Progenitor cell of endocrine pancreas (in vitro differentiated cells): ENCODE results near the gene SORCS2. TPM values are rescaled to one million over a fixed set of nuclear protein-coding genes. Genes with fewer than 3 reads are reported as not detected.

ENCODE experiments used
- DNase-seq: peaks from one replicate; pipeline ENCODE4 v3.0.0; 2021; ENCODE audit warnings: low spot score; ENCODE audit not compliant: unreplicated experiment
- H3K27ac Mint-ChIP-seq: 2 replicates; pipeline ENCODE4 v1.8.0; 2021; ENCODE audit warnings: mild to moderate bottlenecking, moderate library complexity, mixed read lengths
- H3K27me3 Mint-ChIP-seq: 2 replicates; pipeline ENCODE4 v1.8.0; 2021; ENCODE audit warnings: mixed read lengths
- H3K36me3 Mint-ChIP-seq: 2 replicates; pipeline ENCODE4 v1.8.0; 2022; ENCODE audit warnings: mixed read lengths; ENCODE audit not compliant: insufficient read depth
- H3K4me1 Mint-ChIP-seq: 2 replicates; pipeline ENCODE4 v1.8.0; 2021; ENCODE audit warnings: low read depth, mixed read lengths
- H3K4me3 Mint-ChIP-seq: 2 replicates; pipeline ENCODE4 v1.8.0; 2021; ENCODE audit warnings: low read depth, mild to moderate bottlenecking, moderate library complexity, mixed read lengths
- H3K9me3 Mint-ChIP-seq: 2 replicates; pipeline ENCODE4 v1.8.0; 2021; ENCODE audit warnings: low read depth, mixed read lengths
- total RNA-seq: library from RNA; stranded (reverse); gene quantifications from 2 replicates; pipeline ENCODE4 v1.2.1, GENCODE V29; 2021
- TF ChIP-seq, protein P1 (sequence below): fragments of 200-600 bp; sonication (generic); IDR thresholded peaks from one replicate; pipeline ENCODE4 v1.5.0; 2021; ENCODE audit warnings: antibody characterized with exemption, mild to moderate bottlenecking; ENCODE audit not compliant: unreplicated experiment

The SORCS2 gene
- total RNA-seq, 1 donor from 2014 or later, result 2.2 TPM

GRCh38 chr4:7648544-7649395 lies 456.4 kb downstream of the SORCS2 start:
- no peaks in the 10 kb centered on the region for H3K36me3 Mint-ChIP-seq
- TF ChIP-seq, protein P1, sequence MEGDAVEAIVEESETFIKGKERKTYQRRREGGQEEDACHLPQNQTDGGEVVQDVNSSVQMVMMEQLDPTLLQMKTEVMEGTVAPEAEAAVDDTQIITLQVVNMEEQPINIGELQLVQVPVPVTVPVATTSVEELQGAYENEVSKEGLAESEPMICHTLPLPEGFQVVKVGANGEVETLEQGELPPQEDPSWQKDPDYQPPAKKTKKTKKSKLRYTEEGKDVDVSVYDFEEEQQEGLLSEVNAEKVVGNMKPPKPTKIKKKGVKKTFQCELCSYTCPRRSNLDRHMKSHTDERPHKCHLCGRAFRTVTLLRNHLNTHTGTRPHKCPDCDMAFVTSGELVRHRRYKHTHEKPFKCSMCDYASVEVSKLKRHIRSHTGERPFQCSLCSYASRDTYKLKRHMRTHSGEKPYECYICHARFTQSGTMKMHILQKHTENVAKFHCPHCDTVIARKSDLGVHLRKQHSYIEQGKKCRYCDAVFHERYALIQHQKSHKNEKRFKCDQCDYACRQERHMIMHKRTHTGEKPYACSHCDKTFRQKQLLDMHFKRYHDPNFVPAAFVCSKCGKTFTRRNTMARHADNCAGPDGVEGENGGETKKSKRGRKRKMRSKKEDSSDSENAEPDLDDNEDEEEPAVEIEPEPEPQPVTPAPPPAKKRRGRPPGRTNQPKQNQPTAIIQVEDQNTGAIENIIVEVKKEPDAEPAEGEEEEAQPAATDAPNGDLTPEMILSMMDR, result no peak
- peaks cover 2% of the 10 kb centered on the region for H3K4me1 Mint-ChIP-seq
- H3K9me3 Mint-ChIP-seq, result peaks cover 6% of the 10 kb centered on the region
- no peak overlapping the region for H3K4me3 Mint-ChIP-seq
- H3K27ac Mint-ChIP-seq, result no peak overlapping the region
- DNase-seq, result no peak
- H3K27me3 Mint-ChIP-seq, result peaks cover 15% of the 10 kb centered on the region

DNA sequence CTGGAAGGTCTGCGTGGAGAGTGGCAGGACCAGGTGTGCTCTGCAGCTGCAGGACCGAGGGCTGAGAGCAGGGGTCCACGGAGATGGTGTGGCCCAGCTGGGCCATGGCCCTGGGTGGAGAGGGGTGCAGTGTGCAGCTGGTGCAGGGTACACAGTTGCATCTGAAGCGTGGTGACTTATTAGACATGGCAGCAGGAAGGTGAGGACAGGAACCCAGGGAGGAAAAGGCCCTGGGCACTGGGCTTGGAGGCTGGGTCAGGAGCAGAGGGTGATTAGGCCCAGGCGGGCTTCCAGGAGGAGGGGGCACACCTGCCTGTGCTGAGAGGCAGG lies 457.0 kb downstream of the SORCS2 start:
- DNase-seq, result no peak
- peaks cover 5% of the 10 kb centered on the region for H3K9me3 Mint-ChIP-seq
- TF ChIP-seq, protein P1, result no peak
- no peak overlapping the region for H3K4me3 Mint-ChIP-seq
- peaks cover 2% of the 10 kb centered on the region for H3K4me1 Mint-ChIP-seq
- no peak overlapping the region for H3K27ac Mint-ChIP-seq
- no peaks in the 10 kb centered on the region for H3K36me3 Mint-ChIP-seq
- H3K27me3 Mint-ChIP-seq, result peaks cover 17% of the 10 kb centered on the region

DNA sequence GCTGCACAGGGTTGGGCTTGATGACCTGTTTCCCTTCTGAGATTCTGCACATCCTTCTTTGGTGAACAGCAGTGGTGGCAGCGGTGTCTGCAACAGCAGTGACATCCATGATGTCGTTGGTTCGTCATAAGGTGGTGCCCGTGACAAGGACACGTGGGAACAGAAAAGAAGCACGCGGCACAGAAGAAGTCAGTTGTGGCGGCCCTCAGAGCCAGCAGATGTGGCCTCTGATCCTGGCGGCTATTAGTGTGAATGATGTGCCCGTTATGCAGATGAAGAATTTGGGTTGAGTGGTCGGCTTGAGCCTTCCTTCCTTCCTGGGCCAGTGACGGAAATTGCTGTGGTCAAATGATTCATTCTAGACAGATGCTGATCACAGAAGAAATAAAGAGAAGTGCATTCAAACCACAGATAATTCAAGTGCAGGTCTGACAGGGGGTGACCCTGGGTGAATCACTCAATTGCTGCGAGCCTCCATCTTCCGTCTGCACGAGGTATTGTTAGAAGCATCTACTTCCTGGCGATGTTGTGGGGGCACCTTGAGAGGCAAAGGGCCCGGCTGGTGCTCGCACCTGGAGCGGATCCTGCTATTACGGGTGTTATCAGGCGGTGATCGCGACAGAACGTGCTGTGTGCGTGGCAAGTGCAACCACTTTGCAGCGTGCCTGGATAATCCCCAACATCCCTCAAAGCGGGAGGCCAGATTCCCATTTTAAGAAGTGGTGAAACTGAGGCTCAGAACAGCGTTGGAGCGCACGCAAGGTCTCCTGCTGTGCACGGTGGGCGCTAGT lies 457.6 kb downstream of the SORCS2 start:
- no peaks in the 10 kb centered on the region for H3K9me3 Mint-ChIP-seq
- H3K4me1 Mint-ChIP-seq, result peaks cover 2% of the 10 kb centered on the region
- no peak overlapping the region for H3K4me3 Mint-ChIP-seq
- no peak overlapping the region for H3K27ac Mint-ChIP-seq
- no peaks in the 10 kb centered on the region for H3K36me3 Mint-ChIP-seq
- peaks cover 17% of the 10 kb centered on the region for H3K27me3 Mint-ChIP-seq
- TF ChIP-seq, protein P1, result no peak
- no peak for DNase-seq

DNA sequence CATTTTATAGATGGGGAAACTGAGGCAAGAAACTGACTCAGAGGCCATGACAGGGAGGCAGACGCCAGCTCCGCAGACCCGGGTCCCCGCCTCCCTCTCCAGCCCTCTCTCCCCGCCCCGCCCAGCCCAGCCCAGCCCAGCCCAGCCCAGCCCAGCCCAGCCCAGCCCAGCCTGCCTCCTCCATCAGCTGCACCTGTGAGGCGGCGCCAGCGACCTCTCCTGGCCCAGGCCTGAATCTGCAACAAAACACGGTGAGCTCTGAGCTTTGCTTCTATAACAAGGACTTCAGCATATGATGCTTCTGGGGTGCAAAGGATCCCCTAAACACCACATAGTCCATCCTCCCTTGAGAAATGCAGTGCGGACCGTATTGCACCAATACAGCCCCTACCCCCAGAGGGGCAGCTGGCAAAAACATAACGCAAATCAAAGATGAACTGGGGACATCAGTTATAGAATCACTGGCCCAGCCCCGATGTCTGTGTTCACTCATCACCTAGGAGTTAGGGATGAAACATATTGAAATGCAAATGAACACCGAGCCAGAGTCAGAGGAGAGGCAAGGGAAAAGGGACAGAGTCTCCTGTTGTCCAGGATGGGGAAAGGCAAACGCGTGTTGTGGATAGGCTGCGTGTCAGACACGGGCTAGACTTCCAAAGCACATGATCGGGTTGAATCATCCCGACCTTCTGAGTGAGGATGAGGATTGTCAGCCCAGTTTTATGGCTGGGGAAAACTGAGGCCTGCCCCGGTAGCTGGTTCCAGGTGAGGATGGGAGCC lies 458.5 kb downstream of the SORCS2 start:
- TF ChIP-seq, protein P1, result peak; percentile 26
- Mint-ChIP-seq H3K4me1 (peaks cover 9% of the 10 kb centered on the region), H3K4me3 (no peak overlapping the region), H3K27me3 (peaks cover 17% of the 10 kb centered on the region), H3K36me3 (no peaks in the 10 kb centered on the region), H3K9me3 (no peaks in the 10 kb centered on the region), H3K27ac (peak overlapping the region; percentile 48)
- no peak for DNase-seq

GRCh38 chr4:7651461-7651921 lies 459.2 kb downstream of the SORCS2 start:
- Mint-ChIP-seq H3K36me3 (no peaks in the 10 kb centered on the region), H3K27ac (no peak overlapping the region), H3K4me3 (no peak overlapping the region), H3K4me1 (peaks cover 14% of the 10 kb centered on the region), H3K9me3 (no peaks in the 10 kb centered on the region), H3K27me3 (peaks cover 15% of the 10 kb centered on the region)
- TF ChIP-seq, protein P1, result no peak
- no peak for DNase-seq
